Measurements from ENCODE around the gene CYP26B1.

CYP26B1 gene

DNA sequence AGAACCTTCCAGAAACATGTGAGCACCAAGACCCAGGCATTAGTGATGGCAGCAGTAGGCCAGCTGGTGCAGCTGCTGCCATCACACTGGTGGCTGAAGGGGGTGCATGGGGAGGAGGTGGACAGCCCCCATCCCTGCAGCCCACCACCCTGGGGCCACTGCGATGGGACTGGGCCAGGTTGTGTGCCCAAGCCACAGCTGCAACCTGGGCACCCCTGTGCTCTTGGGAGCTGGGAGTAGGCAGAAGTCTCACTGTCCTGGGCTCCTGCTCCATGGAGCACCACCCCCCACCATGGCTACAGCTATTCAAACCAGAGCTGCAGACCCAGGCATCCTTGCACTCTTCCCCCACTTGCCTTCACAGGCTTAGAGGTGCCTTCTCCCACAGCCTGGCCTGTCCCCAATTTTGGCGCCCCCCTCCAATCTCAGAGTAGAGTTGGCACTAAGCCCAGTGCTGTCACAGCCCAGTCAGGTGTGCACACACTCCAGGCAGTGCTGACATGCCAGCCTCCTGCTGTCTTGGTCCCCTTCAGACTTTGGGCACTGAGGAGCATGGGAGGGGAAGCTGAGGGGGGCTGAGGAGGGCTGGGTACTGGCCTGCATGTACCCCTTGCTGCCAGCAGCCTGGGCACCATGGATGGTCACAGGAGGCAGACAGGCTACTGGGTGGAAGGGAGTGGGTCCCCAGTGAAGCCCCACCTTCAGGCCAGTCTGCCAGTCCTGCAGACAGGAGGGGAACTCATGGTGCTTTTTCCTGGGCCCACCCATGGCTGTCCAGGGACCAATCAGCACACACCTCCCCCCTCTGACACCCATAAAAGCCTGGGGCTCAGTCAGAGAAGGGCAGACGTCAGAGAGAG lies 67.1 kb downstream of the CYP26B1 start:
- no peak for DNase-seq
